ENCODE measurements around the gene LRRC74A.

The LRRC74A gene

DNA sequence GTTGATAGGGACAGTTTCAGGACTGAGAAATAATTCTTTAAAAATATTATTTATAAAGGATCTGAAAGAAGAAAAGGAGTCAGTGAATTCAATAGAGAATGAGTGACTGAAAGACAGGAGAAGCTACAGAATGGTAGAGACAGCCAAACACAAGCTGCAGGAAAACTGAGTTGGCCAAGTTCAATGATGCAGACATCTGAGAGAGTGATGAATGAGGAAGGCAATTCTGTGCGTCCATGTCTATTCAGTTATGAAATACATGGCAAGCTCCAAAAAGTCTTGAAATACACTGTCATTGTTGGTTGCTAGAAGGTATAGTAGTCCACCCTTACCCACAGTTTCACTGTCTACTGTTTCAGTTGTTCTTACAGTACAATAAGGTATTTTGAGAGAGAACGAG, 6.8 kb downstream of the LRRC74A start:
- TF ChIP-seq, protein P1, sequence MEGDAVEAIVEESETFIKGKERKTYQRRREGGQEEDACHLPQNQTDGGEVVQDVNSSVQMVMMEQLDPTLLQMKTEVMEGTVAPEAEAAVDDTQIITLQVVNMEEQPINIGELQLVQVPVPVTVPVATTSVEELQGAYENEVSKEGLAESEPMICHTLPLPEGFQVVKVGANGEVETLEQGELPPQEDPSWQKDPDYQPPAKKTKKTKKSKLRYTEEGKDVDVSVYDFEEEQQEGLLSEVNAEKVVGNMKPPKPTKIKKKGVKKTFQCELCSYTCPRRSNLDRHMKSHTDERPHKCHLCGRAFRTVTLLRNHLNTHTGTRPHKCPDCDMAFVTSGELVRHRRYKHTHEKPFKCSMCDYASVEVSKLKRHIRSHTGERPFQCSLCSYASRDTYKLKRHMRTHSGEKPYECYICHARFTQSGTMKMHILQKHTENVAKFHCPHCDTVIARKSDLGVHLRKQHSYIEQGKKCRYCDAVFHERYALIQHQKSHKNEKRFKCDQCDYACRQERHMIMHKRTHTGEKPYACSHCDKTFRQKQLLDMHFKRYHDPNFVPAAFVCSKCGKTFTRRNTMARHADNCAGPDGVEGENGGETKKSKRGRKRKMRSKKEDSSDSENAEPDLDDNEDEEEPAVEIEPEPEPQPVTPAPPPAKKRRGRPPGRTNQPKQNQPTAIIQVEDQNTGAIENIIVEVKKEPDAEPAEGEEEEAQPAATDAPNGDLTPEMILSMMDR (IDR thresholded peaks at IDR 0.05; ENCODE audit: extremely low read depth, missing control alignments), result no peak
- no peak for DNase-seq (ENCODE audit: low spot score)

GRCh38 chr14:76834241-76834661, 8.0 kb downstream of the LRRC74A start:
- DNase-seq (ENCODE audit: low spot score), result no peak
- TF ChIP-seq, protein P1 (IDR thresholded peaks at IDR 0.05; ENCODE audit: extremely low read depth, missing control alignments), result no peak

- TF ChIP-seq, protein P1 (IDR thresholded peaks at IDR 0.05; ENCODE audit: extremely low read depth, missing control alignments), result no peak
- no peak for DNase-seq (ENCODE audit: low spot score)
These were observed 9.9 kb downstream of the LRRC74A start for GRCh38 chr14:76836029-76836630.

DNA sequence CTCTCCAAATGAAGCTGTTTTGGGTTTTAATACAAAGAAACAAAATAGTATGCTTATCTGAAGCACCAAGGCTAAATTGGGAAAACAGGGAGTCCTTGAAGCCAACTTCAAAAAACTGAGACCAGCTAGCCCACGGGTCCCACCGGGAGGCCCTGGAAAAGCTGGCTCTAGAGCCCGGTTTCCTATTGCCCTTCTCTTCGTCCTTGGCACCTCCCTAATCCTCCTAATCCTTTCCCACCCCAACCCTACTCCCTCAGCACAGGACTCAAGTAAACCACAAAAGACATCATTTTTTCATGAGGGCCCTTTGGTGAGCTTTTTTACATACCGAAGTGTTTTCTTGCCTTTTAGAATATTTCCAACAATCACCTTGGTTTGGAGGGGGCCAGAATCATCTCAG, 11.3 kb downstream of the LRRC74A start:
- no peak for DNase-seq (ENCODE audit: low spot score)
- TF ChIP-seq, protein P1 (IDR thresholded peaks at IDR 0.05; ENCODE audit: extremely low read depth, missing control alignments), result no peak

- TF ChIP-seq, protein P1 (IDR thresholded peaks at IDR 0.05; ENCODE audit: extremely low read depth, missing control alignments), result no peak
- DNase-seq (ENCODE audit: low spot score), result no peak
These were observed 16.2 kb downstream of the LRRC74A start for GRCh38 chr14:76842414-76842813.

- TF ChIP-seq, protein P1 (IDR thresholded peaks at IDR 0.05; ENCODE audit: extremely low read depth, missing control alignments), result no peak
- no peak for DNase-seq (ENCODE audit: low spot score)
These were observed 18.0 kb downstream of the LRRC74A start for GRCh38 chr14:76844223-76844622.

GRCh38 chr14:76846331-76847047, 20.3 kb downstream of the LRRC74A start:
- DNase-seq (ENCODE audit: low spot score), result no peak
- TF ChIP-seq, protein P1 (IDR thresholded peaks at IDR 0.05; ENCODE audit: extremely low read depth, missing control alignments), result no peak
